HepG2 (cell line): ENCODE results near the gene BDNF.

Source experiments
- BCL6 ChIP-seq: IDR thresholded peaks from 2 replicates; pipeline ENCODE4 v1.6.1; 2016; ENCODE audit warnings: missing genetic modification reagents, missing compliant biosample characterization
- CREBL2 ChIP-seq: sonication (generic); formaldehyde crosslinking; IDR thresholded peaks from 2 replicates; pipeline ENCODE4 v1.8.1; 2023; ENCODE audit warnings: missing genetic modification reagents, mild to moderate bottlenecking, borderline replicate concordance
- CTCF ChIP-seq: sonication (generic); formaldehyde crosslinking; IDR thresholded peaks from 2 replicates; pipeline ENCODE4 v1.5.0; 2020; ENCODE audit warnings: mild to moderate bottlenecking, missing genetic modification reagents, moderate library complexity
- GABPA ChIP-seq, 2 experiments: IDR thresholded peaks; 2 replicates each; pipeline ENCODE4 v1.6.1; 2011 to 2016; ENCODE audit warnings: low read depth in 2 of 2, low read length in 1 of 2, missing biosample characterization in 1 of 2, missing genetic modification characterization in 1 of 2
- IKZF1 ChIP-seq: fragments of 450-650 bp; IDR thresholded peaks from 2 replicates; pipeline ENCODE4 v1.7.1; 2016
- MYC ChIP-seq: sonication (generic); formaldehyde crosslinking; IDR thresholded peaks from 2 replicates; pipeline ENCODE4 v1.9.0; 2021; ENCODE audit warnings: missing genetic modification reagents, borderline replicate concordance
- NR1H2 ChIP-seq: sonication (generic); formaldehyde crosslinking; IDR thresholded peaks from 2 replicates; pipeline ENCODE4 v1.8.1; 2022; ENCODE audit warnings: low read depth, missing genetic modification reagents, borderline replicate concordance
- TMF1 ChIP-seq: sonication (generic); formaldehyde crosslinking; IDR thresholded peaks from 2 replicates; pipeline ENCODE4 v1.8.1; 2022; ENCODE audit warnings: low read depth, missing genetic modification reagents
- ZBTB7A ChIP-seq: sonication (generic); formaldehyde crosslinking; IDR thresholded peaks from 2 replicates; pipeline ENCODE4 v1.8.0; 2022; ENCODE audit warnings: mild to moderate bottlenecking, missing genetic modification reagents
- ZNF292 ChIP-seq: sonication (generic); formaldehyde crosslinking; IDR thresholded peaks from 2 replicates; pipeline ENCODE4 v1.8.1; 2022; ENCODE audit warnings: mild to moderate bottlenecking, low read depth, missing genetic modification reagents, borderline replicate concordance
- ZNF446 ChIP-seq: sonication (generic); formaldehyde crosslinking; IDR thresholded peaks from 2 replicates; pipeline ENCODE4 v1.5.0; 2020; ENCODE audit warnings: mild to moderate bottlenecking, missing genetic modification reagents
- ZNF670 ChIP-seq: sonication (generic); formaldehyde crosslinking; IDR thresholded peaks from 2 replicates; pipeline ENCODE4 v1.8.0; 2022; ENCODE audit warnings: mild to moderate bottlenecking, missing genetic modification reagents, borderline replicate concordance

- TF ChIP-seq NR1H2 (CRISPR knock-in tag) = no peak
- TF ChIP-seq ZBTB7A (CRISPR knock-in tag) = no peak
- no peak for TF ChIP-seq ZNF446 (CRISPR knock-in tag)
- TF ChIP-seq CREBL2 (CRISPR knock-in tag) = no peak
- no peak for TF ChIP-seq BCL6 (CRISPR knock-in tag)
- no peak for TF ChIP-seq TMF1 (CRISPR knock-in tag)
- TF ChIP-seq ZNF670 (CRISPR knock-in tag) = no peak
- TF ChIP-seq CTCF (CRISPR knock-in tag) = no peak
- no peak for TF ChIP-seq IKZF1
- TF ChIP-seq MYC = no peak
- no peak for TF ChIP-seq ZNF292
- TF ChIP-seq GABPA (IDR thresholded peaks at IDR 0.05; ENCODE audit: low read depth, low read length) = no peak
- TF ChIP-seq GABPA (CRISPR knock-in tag; IDR thresholded peaks at IDR 0.05; ENCODE audit: low read depth) = no peak
Observed at GRCh38 chr11:27707676-27708075, 7.4 kb upstream of the BDNF start.
